HepG2 (cell line): Measurements from ENCODE around the gene TH. TPM values are rescaled to one million over a fixed set of nuclear protein-coding genes. Genes with fewer than 3 reads are reported as not detected.
A peak's percentile ranks its signal among the peaks of the same experiment; 100 is the strongest.

ENCODE experiments used
- BATF2 ChIP-seq: sonication (generic); formaldehyde crosslinking; IDR thresholded peaks from 2 replicates; pipeline ENCODE4 v1.8.0; 2022; ENCODE audit warnings: mild to moderate bottlenecking, missing genetic modification reagents, moderate library complexity
- BRF2 ChIP-seq: sonication (generic); formaldehyde crosslinking; IDR thresholded peaks from 2 replicates; pipeline ENCODE4 v1.8.1; 2022; ENCODE audit warnings: mild to moderate bottlenecking, missing genetic modification reagents
- FOXP4 ChIP-seq: sonication (generic); formaldehyde crosslinking; IDR thresholded peaks from 2 replicates; pipeline ENCODE4 v1.4.0; 2020; ENCODE audit warnings: missing genetic modification reagents
- HOXA9 ChIP-seq: sonication (generic); formaldehyde crosslinking; IDR thresholded peaks from 2 replicates; pipeline ENCODE4 v1.8.1; 2022; ENCODE audit warnings: missing genetic modification reagents, mild to moderate bottlenecking, moderate library complexity, borderline replicate concordance
- ISL2 ChIP-seq: sonication (generic); formaldehyde crosslinking; IDR thresholded peaks from 2 replicates; pipeline ENCODE4 v1.5.0; 2020; ENCODE audit warnings: missing genetic modification reagents
- JUNB ChIP-seq: sonication (generic); formaldehyde crosslinking; IDR thresholded peaks from 2 replicates; pipeline ENCODE4 v1.8.0; 2022; ENCODE audit warnings: missing genetic modification reagents, mild to moderate bottlenecking, borderline replicate concordance
- MED1 ChIP-seq: sonication (generic); formaldehyde crosslinking; IDR thresholded peaks from 2 replicates; pipeline ENCODE4 v1.4.0; 2020; ENCODE audit warnings: missing genetic modification reagents
- PAWR ChIP-seq: sonication (generic); formaldehyde crosslinking; IDR thresholded peaks from 2 replicates; pipeline ENCODE4 v1.4.0; 2020; ENCODE audit warnings: missing genetic modification reagents, mild to moderate bottlenecking, borderline replicate concordance
- POGK ChIP-seq: sonication (generic); formaldehyde crosslinking; conservative IDR thresholded peaks from 2 replicates; pipeline ENCODE4 v1.8.0; 2022; ENCODE audit warnings: mild to moderate bottlenecking, moderate library complexity, missing genetic modification reagents
- RARA ChIP-seq: IDR thresholded peaks from 2 replicates; pipeline ENCODE4 v1.6.1; 2016; ENCODE audit warnings: missing genetic modification reagents, missing compliant biosample characterization
- RNF2 ChIP-seq: fragments of 450-650 bp; conservative IDR thresholded peaks from 2 replicates; pipeline ENCODE4 v1.6.1; 2016; ENCODE audit warnings: low read depth
- SUZ12 ChIP-seq: fragments of 150-350 bp; IDR thresholded peaks from 2 replicates; pipeline ENCODE4 v1.6.1; 2014; ENCODE audit warnings: low read depth, low read length
- ZFP36L1 ChIP-seq: sonication (generic); formaldehyde crosslinking; IDR thresholded peaks from 2 replicates; pipeline ENCODE4 v1.8.0; 2022; ENCODE audit warnings: mild to moderate bottlenecking, missing genetic modification reagents, moderate library complexity
- ZMAT3 ChIP-seq: sonication (generic); formaldehyde crosslinking; conservative IDR thresholded peaks from 2 replicates; pipeline ENCODE4 v1.7.0; 2021; ENCODE audit warnings: missing genetic modification reagents
- ZNF605 ChIP-seq: sonication (generic); formaldehyde crosslinking; IDR thresholded peaks from 2 replicates; pipeline ENCODE4 v1.8.0; 2022; ENCODE audit warnings: mild to moderate bottlenecking, missing genetic modification reagents
- ZNF609 ChIP-seq: sonication (generic); formaldehyde crosslinking; IDR thresholded peaks from 2 replicates; pipeline ENCODE4 v1.4.0; 2020; ENCODE audit warnings: mild to moderate bottlenecking, missing genetic modification reagents, borderline replicate concordance
- ZNF746 ChIP-seq: sonication (generic); formaldehyde crosslinking; IDR thresholded peaks from 2 replicates; pipeline ENCODE4 v1.8.0; 2022; ENCODE audit warnings: mild to moderate bottlenecking, missing genetic modification reagents
- ZNF878 ChIP-seq: sonication (generic); formaldehyde crosslinking; IDR thresholded peaks from 2 replicates; pipeline ENCODE4 v1.8.1; 2023; ENCODE audit warnings: mild to moderate bottlenecking, missing genetic modification reagents, moderate library complexity
- polyA plus RNA-seq, 8 experiments: library from polyadenylated mRNA; depleted of rRNA in 3 of 8; stranded (reverse) in 7 of 8; unstranded in 1 of 8; fragments of >200 nt; fragmentation: Illumina TruSeq in 4 of 8; extraction: Trizol in 4 of 8; gene quantifications; 2 replicates each; pipeline versions ENCODE4 v1.2.1 to v1.2.3, GENCODE V29; 2011 to 2016; ENCODE audit warnings: low read depth in 4 of 8, missing spikeins in 1 of 8, mixed read lengths in 1 of 8; ENCODE audit not compliant: insufficient read depth in 1 of 8
- total RNA-seq, 5 experiments: library from RNA; depleted of rRNA; stranded (reverse); fragments of >200 nt; fragmentation: Illumina TruSeq; extraction: Trizol; gene quantifications; 2 replicates each; pipeline ENCODE4 v1.2.3, GENCODE V29; 2016; ENCODE audit warnings: low read depth in 1 of 5

Gene TH
- total and polyA plus RNA-seq, 2 of the 13 experiments (the other 11 are each of a cell fraction or from before 2014, with no cell fraction given) = 0.36 TPM; not detected in 1

GRCh38 chr11:2135018-2135569 is 36.5 kb downstream of the TH start (continued):
- TF ChIP-seq PAWR (CRISPR knock-in tag) = no peak
- 0 out of 2 replicates have a peak, but pooled peaks have one; percentile 5 for TF ChIP-seq ZMAT3 (CRISPR knock-in tag)
- 0 out of 2 replicates have a peak, but pooled peaks have one; percentile 24 for TF ChIP-seq POGK
- peak; percentile 65; the same call in 1 of the 2 replicates for TF ChIP-seq BATF2 (CRISPR knock-in tag)
- 0 out of 2 replicates have a peak, but pooled peaks have one; percentile 18 for TF ChIP-seq ZNF746 (CRISPR knock-in tag)
- TF ChIP-seq RARA (CRISPR knock-in tag) = no peak
- 0 out of 2 replicates have a peak, but pooled peaks have one; percentile 12 for TF ChIP-seq ZNF609 (CRISPR knock-in tag)
- TF ChIP-seq ZNF605 (CRISPR knock-in tag) = peak; percentile 41; the same call in 1 of the 2 replicates
- peak; percentile 70; the same call in 1 of the 2 replicates for TF ChIP-seq HOXA9 (CRISPR knock-in tag)
- TF ChIP-seq JUNB (CRISPR knock-in tag) = 0 out of 2 replicates have a peak, but pooled peaks have one; percentile 55
- peak; percentile 59 for TF ChIP-seq MED1
- TF ChIP-seq ZFP36L1 (CRISPR knock-in tag) = peak; percentile 20; the same call in 1 of the 2 replicates
- TF ChIP-seq SUZ12 = no peak
- no peak for TF ChIP-seq RNF2
- TF ChIP-seq ZNF878 (CRISPR knock-in tag) = peak; percentile 41; the same call in 1 of the 2 replicates
- TF ChIP-seq FOXP4 (CRISPR knock-in tag) = no peak
- TF ChIP-seq ISL2 (CRISPR knock-in tag) = 0 out of 2 replicates have a peak, but pooled peaks have one; percentile 6
- TF ChIP-seq BRF2 (CRISPR knock-in tag) = no peak
